HG03196 (cell line): ENCODE measurements around the gene OLFM4.

Experiments
- ATAC-seq: cut with Tn5 transposase; IDR thresholded peaks from one replicate; pipeline ENCODE4 v1.9.1; 2021; ENCODE audit not compliant: unreplicated experiment

Gene OLFM4, protein sequence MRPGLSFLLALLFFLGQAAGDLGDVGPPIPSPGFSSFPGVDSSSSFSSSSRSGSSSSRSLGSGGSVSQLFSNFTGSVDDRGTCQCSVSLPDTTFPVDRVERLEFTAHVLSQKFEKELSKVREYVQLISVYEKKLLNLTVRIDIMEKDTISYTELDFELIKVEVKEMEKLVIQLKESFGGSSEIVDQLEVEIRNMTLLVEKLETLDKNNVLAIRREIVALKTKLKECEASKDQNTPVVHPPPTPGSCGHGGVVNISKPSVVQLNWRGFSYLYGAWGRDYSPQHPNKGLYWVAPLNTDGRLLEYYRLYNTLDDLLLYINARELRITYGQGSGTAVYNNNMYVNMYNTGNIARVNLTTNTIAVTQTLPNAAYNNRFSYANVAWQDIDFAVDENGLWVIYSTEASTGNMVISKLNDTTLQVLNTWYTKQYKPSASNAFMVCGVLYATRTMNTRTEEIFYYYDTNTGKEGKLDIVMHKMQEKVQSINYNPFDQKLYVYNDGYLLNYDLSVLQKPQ

DNA sequence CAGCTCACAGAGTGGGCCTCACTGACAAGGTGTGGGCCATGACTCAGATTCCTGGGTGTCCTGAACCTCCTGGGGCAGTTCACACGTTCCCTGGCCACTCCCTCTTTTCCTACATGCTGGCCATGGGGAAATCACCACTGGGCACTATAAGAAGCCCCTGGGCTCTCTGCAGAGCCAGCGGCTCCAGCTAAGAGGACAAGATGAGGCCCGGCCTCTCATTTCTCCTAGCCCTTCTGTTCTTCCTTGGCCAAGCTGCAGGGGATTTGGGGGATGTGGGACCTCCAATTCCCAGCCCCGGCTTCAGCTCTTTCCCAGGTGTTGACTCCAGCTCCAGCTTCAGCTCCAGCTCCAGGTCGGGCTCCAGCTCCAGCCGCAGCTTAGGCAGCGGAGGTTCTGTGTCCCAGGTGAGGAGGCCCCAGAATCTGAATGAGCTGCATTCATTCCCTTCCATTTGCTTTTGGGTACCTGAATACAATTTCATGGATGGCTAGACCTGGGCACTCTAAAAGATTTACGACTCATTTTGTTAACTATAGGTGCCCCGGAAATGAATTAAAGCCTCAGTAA is at the start of gene OLFM4:
Gene OLFM4, plus strand, starts transcription at position 177 of the 567 bp plus-strand sequence. Its CDS starts 24 bp downstream, at position 201.
- ATAC-seq, result no peak

DNA sequence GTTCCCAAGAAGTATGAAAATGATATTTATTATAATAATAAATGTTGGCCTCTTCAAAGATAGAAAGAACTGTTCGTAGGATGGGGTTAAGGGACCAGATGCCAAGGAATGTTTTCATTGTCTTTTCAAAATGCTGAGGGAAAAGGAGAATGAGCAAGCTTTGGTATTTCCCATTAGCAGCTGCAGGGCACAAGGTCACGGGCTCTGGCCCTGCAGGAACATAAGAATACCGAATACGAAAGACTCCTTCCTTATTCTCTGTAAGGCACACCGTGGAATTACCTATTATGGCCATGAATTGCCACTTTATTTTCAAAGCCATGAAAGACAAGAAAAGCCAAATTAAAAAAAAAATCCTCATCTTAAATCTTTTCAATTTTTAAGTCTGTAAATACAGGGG is 49.6 kb upstream of the OLFM4 start:
- no peak for ATAC-seq

DNA sequence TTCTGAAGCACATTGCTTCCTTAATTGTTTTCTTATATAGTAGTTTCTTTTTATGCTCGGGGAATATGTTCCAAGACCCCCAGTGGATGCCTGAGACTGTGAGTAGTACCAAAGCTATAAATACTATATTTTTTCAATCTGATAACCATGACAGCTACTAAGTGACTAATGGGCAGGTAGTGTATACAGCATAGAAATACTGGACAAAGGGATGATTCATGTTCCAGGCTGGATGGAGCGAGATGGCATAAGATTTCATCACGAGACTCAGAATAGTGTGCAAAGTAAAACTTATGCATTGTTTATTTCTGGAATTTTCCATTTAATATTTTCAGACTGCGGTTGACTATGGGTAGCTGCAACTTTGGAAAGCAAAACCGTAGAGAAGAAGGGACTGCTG is 47.9 kb upstream of the OLFM4 start:
- no peak for ATAC-seq

- ATAC-seq, result no peak
Measured at GRCh38 chr13:52983836-52984235, 44.8 kb upstream of the OLFM4 start.

DNA sequence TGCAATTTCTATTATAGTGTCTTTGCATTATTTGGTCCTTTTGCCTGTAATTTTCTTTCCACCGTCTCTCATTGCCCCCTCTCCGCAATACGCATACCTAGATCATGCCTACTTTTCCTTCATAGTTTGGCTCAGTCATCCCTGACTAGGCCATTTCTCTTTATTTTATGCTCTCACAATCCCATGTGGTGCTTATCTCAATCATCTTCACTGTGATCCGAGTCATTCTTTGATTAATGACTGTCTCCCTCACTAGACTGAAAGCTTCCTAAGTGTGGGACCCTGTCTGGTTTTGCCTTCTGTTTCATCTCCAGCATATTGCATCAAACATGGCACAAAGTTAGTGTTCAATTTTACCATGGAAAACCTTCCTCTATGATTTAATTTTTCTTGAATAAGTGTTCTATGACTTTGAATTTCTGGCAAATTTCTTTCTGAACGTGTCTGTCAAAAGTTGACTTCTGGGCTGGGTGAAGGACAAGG is 43.7 kb upstream of the OLFM4 start:
- no peak for ATAC-seq

DNA sequence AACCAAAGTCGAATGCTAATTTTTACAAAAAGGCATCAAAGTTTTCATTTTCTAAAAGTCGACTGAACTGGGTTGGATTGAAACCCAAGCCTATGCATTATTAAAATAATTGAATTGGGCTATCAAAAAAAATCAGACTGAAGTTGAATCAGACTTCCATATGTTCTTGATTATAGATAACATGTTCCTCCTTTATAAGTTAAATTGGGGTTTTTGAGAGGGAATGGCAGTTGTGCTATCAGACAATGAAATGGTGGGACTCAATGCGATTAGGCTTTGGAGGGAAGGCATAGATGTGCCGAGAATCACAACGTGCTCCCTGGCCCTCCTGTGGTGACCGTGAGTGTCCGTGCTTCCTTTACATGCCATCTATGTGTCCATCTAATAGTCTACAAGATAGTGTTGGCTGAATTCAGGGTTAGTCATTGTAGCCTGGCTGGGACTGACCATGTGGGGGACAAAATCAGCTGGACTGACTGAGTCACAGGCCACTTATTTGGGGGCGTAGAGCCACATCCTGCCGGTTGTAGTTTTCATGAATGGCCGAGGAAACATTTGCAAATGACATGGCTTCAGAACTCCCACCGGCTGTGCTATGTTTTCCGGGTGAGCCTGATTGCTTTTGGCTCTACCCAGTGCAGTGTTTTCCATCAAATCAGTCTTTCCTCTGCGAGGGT is 37.1 kb upstream of the OLFM4 start:
- no peak for ATAC-seq

- no peak for ATAC-seq
Measured at GRCh38 chr13:52992110-52992509, 36.5 kb upstream of the OLFM4 start.

DNA sequence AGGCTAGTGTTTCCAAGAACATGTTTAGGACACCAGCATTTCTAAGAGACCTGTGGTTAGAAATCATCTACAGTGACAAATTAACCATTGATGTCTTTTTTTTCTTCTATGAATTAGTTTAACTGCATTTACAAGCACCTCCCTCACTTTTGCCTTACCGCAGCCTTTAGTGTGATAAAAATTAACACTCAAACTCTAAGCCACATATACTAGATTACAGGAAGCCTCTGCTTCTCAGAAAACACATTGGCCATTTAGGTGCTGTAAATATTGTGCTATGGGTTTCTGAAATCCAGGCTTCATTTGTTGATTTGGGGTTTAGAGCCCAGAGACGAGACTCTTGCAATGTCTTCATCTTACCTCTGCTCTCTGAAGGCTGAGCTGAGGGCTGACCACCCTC is 34.6 kb upstream of the OLFM4 start:
- no peak for ATAC-seq

GRCh38 chr13:52994865-52995264 is 33.7 kb upstream of the OLFM4 start:
- ATAC-seq, result no peak

GRCh38 chr13:52995946-52996345 is 32.7 kb upstream of the OLFM4 start:
- ATAC-seq, result no peak

- ATAC-seq, result no peak
Measured at GRCh38 chr13:52997951-52998876, 30.4 kb upstream of the OLFM4 start.

DNA sequence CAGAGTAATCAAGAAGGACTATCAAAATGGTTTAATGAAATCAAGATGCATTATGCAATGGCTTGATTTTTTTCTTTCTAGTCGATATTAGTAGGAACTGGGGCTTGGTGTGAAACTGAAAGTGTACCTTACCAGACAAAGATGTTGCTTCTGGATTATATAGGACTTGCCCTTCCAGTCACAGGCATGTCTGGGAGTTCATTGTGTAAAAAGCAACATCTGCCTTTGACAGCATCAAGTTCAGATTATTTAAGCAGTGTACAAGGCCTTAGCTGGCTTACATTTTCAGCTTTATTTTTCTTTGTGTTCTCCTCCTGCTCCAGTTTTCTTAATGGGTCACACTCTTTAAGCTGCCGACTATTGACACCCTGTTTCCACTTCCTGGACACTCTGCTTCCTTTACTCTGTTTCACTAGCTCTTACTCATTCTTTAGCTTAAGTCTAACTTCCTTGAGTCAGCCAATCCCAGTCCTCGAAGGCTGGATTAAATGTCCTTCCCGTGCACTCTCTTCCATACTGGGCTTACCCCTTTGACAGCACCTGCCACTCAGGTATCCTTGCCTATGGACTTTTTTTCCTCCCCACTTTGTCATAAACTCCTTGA is 29.4 kb upstream of the OLFM4 start:
- no peak for ATAC-seq

GRCh38 chr13:53001444-53002225 is 27.0 kb upstream of the OLFM4 start:
- no peak for ATAC-seq

GRCh38 chr13:53004573-53004972 is 24.0 kb upstream of the OLFM4 start:
- ATAC-seq, result no peak

- ATAC-seq, result no peak
Measured at GRCh38 chr13:53005626-53006025, 23.0 kb upstream of the OLFM4 start.

DNA sequence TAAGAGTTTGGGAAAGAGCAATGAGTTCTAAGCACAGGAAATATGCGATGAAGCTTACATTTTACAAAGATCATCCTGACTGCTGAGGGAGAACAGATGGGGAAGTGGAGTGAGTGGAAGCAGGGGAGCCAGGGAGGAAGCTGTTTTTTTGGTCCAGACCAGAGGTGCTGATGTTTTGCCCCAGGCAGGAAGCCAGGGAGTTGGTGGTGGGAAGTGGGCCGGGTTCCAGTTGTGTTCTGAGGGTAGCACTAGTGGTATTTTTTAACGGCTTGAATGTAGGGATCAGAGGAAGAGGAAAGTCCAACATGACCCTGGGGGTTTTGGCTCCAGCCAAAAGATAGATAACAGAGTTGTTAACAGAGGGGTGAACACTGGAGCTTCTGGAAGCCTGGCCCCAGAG is 20.7 kb upstream of the OLFM4 start:
- no peak for ATAC-seq

- no peak for ATAC-seq
Measured at GRCh38 chr13:53010374-53011105, 18.1 kb upstream of the OLFM4 start.

- no peak for ATAC-seq
Measured at GRCh38 chr13:53012707-53013106, 15.9 kb upstream of the OLFM4 start.

- ATAC-seq, result no peak
Measured at GRCh38 chr13:53013113-53013512, 15.5 kb upstream of the OLFM4 start.
